Left lobe of liver (tissue), 2 donors: ENCODE results near the gene EQTN. TPM values are rescaled to one million over a fixed set of nuclear protein-coding genes. Genes with fewer than 3 reads are reported as not detected.
A peak's percentile ranks its signal among the peaks of the same experiment; 100 is the strongest.
"Not testable (repeated sequence)": the region's sequence is repeated elsewhere in the genome, so short reads cannot be mapped to it uniquely, and the experiment has no call there.

Source experiments
- ATAC-seq: fragments of 200-7000 bp; cut with Tn5 transposase; one replicate; pipeline ENCODE4 v1.9.1; 2020; ENCODE audit warnings: mild to moderate bottlenecking, moderate library complexity
- DNase-seq: peaks from one replicate; pipeline ENCODE4 v3.0.0-alpha.2; 2020; ENCODE audit warnings: low spot score
- total RNA-seq: library from RNA; stranded (reverse); gene quantifications from one replicate; pipeline ENCODE4 v1.2.1, GENCODE V29; 2021
- donor health status: DM: no; HTN: no; CAD: no; lungs with moderate emphysema.
- donor health status: DM: no; HTN: yes; CAD: no.

Gene EQTN
- total RNA-seq, 1 donor from 2014 or later = not detected

DNA sequence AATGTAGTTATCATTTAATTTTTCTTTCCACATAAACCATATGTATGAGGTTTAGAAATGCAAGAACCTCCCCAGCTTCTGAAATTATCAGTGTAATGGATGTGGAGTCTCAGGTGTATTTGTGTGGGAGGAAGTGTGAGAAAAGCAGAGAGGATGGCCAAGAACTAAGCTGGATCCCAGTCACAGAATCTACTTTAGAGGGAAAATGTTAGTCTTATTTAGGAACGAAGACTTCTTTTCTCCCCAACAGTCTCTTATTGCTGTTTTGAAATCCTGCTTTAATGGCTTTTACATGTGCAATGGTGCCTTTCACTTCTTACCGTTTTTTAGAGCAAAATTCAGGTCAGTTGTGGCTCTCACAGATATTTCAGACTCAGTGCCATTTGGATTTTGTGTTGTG is 3.0 kb downstream of the EQTN start:
- no peak for ATAC-seq

DNA sequence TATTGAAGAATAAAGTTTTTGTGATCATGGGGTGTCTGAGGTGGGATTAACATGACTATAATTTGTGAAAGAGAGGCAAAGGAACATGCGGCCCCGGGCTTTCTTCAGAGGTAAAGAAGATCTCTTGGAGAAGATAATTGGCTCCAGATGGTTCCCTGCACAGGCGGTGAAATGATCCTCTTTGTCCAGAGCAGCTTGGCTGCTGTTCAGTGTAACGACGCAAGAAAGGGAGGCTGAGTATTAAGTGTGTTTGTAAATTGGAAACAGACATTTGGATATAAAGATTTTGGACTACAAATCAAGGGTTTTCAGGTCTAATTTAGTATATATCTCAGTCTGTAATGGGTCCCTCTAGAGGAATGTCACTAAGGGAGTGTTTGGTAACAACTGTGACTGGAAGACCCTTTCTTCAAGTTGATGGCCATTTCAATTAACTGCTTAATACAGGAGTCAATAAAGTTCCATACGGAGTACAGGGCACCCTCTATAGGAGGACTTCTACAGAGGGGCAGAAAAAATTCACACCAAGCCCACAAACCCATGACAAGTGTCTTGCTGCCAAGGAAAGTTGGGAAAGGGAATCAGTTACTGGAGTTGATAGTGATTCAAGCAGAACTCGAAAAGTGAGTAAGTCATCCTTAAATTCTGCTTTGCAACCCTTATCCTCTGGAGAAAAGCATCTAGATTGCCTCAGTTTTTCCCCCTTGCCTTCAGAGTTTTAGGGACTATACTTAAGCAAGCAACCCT is 4.1 kb downstream of the EQTN start:
- DNase-seq = no peak
- ATAC-seq = no peak

More for the DNA sequence above, 3.0 kb downstream of the EQTN start:
- no peak for DNase-seq

GRCh38 chr9:27291292-27291691 is 5.7 kb downstream of the EQTN start:
- no peak for DNase-seq
- ATAC-seq = no peak

- DNase-seq (no peak), ATAC-seq (no peak)
These were observed 14.7 kb downstream of the EQTN start for GRCh38 chr9:27282269-27282668.

- DNase-seq = no peak
These were observed 16.1 kb downstream of the EQTN start for GRCh38 chr9:27280860-27281259.

DNA sequence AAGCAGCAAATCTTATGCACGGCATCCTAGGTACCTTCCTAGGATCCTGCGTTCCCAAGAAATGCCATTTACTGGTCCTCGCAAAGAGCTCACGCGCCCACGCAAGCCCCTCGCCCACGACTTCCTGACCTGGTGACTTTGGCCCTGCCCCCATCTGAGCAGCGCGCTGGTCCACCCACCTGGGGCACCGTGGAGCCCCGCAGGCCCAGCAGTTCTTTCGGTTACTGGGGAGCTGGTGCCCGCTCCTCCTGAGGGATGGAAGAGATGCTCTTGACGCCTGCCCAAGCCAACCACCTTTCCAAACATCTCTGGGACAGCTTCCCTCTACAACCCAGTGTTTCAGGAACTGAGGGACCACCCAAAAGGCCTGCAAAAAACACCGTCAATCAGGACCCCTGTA is 16.7 kb downstream of the EQTN start:
- no peak for ATAC-seq
- DNase-seq = no peak

More at GRCh38 chr9:27280860-27281259, 16.1 kb downstream of the EQTN start:
- peak; percentile 44 for ATAC-seq

DNA sequence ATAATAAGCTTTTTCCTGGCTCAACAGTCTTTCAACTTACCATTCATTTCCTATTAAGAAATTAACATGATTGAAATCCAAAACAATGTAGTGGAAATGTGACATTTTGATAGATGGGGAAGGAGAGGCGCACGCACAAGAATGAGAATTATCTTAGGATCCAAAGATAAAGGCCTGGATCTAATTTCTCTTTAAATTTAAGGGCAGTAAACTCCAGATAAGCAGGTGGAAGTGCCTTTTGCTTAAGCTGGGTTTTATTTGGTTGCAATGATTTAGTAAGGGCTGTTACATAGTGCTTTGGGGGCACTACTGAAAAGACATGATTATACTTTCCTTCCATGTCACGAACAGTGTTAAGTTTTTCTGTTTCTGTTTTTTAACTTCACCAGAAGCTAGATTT is 17.3 kb downstream of the EQTN start:
- no peak for ATAC-seq

DNA sequence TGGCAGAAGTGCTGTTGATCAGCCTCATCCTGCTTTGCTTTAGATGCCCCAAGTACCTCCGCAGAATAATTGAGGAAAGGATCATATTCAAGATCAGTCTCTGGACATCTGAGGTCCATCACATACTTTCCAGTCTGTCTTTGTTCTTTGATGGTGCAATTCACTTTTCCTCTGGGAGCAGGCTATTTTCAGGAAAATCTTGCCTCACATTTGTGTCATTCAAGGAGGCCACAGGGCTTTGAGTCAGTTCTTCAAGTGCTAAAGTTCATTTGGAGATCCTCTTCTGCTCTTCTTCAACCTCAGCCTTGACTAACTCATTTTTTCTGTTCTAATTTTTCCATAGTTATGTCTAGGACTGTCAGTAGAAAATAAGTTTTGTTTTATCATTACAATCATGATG is 18.6 kb downstream of the EQTN start:
- ATAC-seq = no peak

More for the DNA sequence above, 17.3 kb downstream of the EQTN start:
- no peak for DNase-seq

DNA sequence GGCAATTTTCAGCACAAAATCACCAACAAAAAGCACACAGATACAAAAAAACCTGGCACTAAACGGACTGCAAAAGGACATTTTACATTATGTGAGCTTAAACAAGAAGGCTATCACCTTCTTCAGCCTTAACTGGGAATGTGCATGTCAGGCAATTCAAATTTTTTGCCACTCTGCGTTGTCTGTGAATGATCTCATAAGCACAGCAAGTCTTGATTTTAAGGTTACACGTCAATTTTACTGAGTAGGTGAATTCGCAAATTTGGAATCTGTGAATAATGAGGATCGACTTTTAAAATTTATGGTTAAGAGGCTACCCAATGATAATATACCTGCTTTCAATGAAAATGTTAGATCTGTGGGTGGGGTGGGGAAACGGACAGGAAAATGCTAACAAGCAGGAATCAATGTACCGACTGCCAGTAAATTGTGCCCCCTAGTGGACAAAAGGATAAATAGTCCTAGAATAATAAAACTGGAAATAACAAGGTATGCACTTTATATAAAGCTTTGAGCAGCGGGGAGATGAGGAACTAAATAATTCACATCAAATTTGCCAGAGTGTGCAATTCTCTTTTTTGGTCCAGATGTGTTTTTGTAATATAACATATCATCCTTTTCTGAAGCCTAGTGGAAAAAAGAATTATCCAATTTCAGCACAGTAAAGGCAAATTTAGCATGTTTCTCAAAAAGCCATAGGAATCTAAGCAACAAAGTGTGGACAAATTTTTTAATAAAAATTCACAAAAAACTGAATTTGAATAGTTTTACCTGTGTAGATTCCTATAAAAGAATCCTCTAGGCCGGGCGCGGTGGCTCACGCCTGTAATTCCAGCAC is 20.5 kb downstream of the EQTN start:
- peak; percentile 97 for ATAC-seq
- no peak for DNase-seq

More for the DNA sequence above, 18.6 kb downstream of the EQTN start:
- no peak for DNase-seq

GRCh38 chr9:27273186-27273585 is 23.8 kb downstream of the EQTN start:
- no peak for ATAC-seq
- DNase-seq = no peak

GRCh38 chr9:27272103-27272502 is 24.8 kb downstream of the EQTN start:
- DNase-seq = no peak
- ATAC-seq = no peak

DNA sequence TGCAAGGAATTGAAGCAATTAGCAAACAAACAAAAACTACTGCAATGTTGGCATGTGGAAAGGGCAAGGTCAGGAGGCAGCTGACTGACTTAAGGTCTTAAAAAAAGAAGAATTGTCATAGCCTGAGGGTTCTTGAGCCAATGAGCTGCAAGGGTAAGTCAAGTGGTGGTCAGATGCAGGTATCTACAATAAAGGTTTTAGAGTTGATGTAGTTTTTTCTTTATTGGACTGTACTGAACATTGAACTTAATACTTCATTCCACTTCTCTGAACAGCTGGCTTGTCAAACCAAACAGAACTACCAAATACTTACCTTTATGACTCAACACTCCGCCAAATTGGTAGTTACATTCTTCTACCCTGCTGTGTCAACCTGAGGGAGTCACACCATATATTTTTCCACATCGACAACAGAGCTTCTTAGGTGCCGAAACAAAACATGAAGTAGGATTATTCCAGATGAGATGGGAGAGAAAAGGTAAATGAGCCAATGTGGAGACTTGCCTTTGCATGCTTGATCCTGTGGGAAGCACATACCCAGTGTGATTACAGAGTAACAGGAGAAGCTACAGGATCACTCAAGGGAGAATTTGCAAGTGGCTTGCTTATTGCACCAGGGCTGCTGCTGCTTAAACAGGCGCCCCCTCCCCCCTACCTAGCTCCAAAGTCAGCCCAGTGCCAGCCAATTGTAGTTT is 35.3 kb downstream of the EQTN start:
- ATAC-seq (no peak), DNase-seq (no peak)

- no peak for ATAC-seq
These were observed 36.0 kb downstream of the EQTN start for GRCh38 chr9:27260789-27261516.

DNA sequence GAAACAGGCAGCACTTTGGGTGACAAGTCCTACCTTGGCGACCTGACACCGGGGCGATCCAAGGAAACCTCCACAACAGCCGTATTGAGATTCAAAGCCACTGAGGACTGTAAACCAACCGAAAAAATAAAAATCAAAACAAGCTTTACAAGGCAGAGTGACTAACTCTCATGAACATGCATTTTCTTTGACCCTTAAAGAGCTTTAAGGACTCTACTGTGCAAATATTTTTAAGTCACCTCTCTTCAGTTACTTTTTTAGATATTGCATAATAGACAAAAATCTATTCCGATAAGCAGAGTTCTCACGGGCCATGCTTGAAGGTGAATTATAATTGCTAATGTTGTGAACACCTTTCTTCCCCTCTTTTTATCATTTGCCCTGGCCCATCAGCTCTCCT is 38.3 kb downstream of the EQTN start:
- no peak for ATAC-seq
- DNase-seq = no peak

More at GRCh38 chr9:27260789-27261516, 36.0 kb downstream of the EQTN start:
- no peak for DNase-seq

DNA sequence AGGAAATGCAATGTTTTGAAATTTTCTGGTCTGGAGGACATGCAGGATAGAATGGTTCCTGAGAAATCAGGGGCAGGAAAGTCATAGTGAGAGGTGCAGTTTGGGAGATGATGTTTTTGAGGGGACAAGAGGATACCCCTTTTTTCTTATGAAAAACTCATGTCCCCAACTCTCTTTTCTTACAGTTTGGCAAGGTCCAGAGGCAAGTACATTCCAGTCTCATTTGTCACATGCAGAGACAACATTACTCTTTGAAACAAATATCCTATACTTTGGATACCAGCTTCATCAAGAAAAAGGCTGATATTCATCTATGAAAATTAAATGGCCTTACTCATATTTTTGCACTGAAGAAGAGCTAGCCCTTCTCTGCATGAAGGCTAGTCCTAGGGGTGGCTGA is 48.2 kb downstream of the EQTN start:
- no peak for ATAC-seq

DNA sequence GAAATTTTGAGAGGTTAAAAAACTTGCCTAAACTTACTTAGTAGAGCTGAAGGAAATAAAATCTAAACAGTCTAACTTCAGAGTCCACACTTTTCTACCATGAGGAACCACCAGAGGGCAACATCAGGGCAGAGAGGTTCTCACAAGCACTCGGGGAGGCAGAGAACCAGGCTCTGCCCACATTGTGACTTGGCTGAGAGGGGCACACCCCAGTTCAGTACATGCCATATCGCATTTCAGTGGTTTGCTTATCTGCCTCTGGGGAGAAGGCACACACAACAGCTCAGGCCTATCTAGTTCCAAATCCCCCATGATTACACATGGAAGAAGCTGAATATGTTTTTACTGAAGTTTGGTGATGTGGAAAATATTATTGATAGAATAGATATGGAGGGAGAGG is 49.2 kb downstream of the EQTN start:
- ATAC-seq (peak; percentile 83), DNase-seq (no peak)

More for the DNA sequence above, 48.2 kb downstream of the EQTN start:
- DNase-seq = no peak

- not testable (repeated sequence) for DNase-seq, ATAC-seq
These were observed 57.3 kb downstream of the EQTN start for GRCh38 chr9:27239648-27240047.
